Activated naive CD8-positive, alpha-beta T cell (primary cell): Measurements from ENCODE around the gene PRR16.

ENCODE experiments used
- H3K27ac Mint-ChIP-seq: one replicate; pipeline ENCODE4 v1.8.0; 2021; ENCODE audit warnings: mixed read lengths
- H3K27me3 Mint-ChIP-seq: one replicate; pipeline ENCODE4 v1.8.0; 2021; ENCODE audit warnings: mixed read lengths
- H3K36me3 Mint-ChIP-seq: one replicate; pipeline ENCODE4 v1.8.0; 2021; ENCODE audit warnings: mixed read lengths
- H3K4me1 Mint-ChIP-seq: one replicate; pipeline ENCODE4 v1.8.0; 2021; ENCODE audit warnings: low read depth, mixed read lengths
- H3K4me3 Mint-ChIP-seq: one replicate; pipeline ENCODE4 v1.8.0; 2021; ENCODE audit warnings: mild to moderate bottlenecking, mixed read lengths
- H3K9me3 Mint-ChIP-seq: one replicate; pipeline ENCODE4 v1.8.0; 2021; ENCODE audit warnings: low read depth, mixed read lengths

Gene PRR16

GRCh38 chr5:120479066-120479465, 15.0 kb downstream of the PRR16 start:
- H3K27me3 Mint-ChIP-seq, result no peaks in the 10 kb centered on the region
- H3K4me1 Mint-ChIP-seq, result no peaks in the 10 kb centered on the region
- H3K27ac Mint-ChIP-seq, result no peak overlapping the region
- H3K4me3 Mint-ChIP-seq, result no peak overlapping the region
- no peaks in the 10 kb centered on the region for H3K36me3 Mint-ChIP-seq
- no peaks in the 10 kb centered on the region for H3K9me3 Mint-ChIP-seq

DNA sequence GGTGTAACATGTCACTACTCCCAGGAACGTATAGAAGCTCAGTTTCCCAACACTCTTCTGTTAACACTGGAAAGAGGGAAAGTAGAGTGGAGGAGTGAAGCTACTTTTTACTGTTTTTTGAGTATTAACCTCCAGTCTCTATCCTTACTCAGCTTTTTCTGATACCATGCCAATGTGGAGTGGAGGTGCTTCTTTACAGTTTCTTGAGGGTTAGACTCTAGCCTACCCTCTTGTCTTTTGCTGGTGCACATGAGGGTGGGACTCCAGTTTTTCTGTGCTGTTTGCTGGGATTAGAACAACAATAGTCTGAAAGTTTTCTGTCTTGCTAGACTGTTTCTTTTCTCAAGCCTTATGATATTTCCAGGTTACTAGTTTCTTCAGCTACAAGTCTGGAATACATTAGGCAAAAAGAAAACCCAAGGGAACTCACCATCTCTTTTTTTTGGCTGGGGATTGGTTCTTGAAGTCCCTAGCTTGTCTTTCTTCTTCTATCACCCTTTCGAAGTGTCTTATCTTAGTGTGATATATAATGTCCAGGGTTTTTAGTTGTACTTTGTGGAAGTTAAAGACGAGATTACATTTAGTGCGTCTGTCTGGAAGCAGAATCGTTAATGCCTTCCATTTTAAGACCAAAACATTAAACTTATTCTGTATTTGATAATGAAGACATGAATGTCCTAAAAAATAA, 35.9 kb downstream of the PRR16 start:
- peaks cover 2% of the 10 kb centered on the region for H3K27me3 Mint-ChIP-seq

GRCh38 chr5:120502531-120502930, 38.4 kb downstream of the PRR16 start:
- H3K27me3 Mint-ChIP-seq, result peaks cover 2% of the 10 kb centered on the region
- no peak overlapping the region for H3K4me3 Mint-ChIP-seq
- H3K27ac Mint-ChIP-seq, result no peak overlapping the region
- no peaks in the 10 kb centered on the region for H3K36me3 Mint-ChIP-seq
- no peaks in the 10 kb centered on the region for H3K4me1 Mint-ChIP-seq
- H3K9me3 Mint-ChIP-seq, result peaks cover 11% of the 10 kb centered on the region

More for the DNA sequence above, 35.9 kb downstream of the PRR16 start:
- Mint-ChIP-seq H3K4me1 (no peaks in the 10 kb centered on the region), H3K4me3 (no peak overlapping the region), H3K9me3 (peaks cover 9% of the 10 kb centered on the region), H3K36me3 (no peaks in the 10 kb centered on the region), H3K27ac (no peak overlapping the region)

- Mint-ChIP-seq H3K4me1 (no peaks in the 10 kb centered on the region), H3K9me3 (peaks cover 11% of the 10 kb centered on the region), H3K27me3 (peaks cover 2% of the 10 kb centered on the region), H3K27ac (no peak overlapping the region), H3K36me3 (no peaks in the 10 kb centered on the region), H3K4me3 (no peak overlapping the region)
These were observed 39.2 kb downstream of the PRR16 start for GRCh38 chr5:120503341-120503740.

- no peaks in the 10 kb centered on the region for H3K36me3 Mint-ChIP-seq
- no peak overlapping the region for H3K27ac Mint-ChIP-seq
- no peaks in the 10 kb centered on the region for H3K4me1 Mint-ChIP-seq
- H3K9me3 Mint-ChIP-seq, result peaks cover 11% of the 10 kb centered on the region
- H3K4me3 Mint-ChIP-seq, result no peak overlapping the region
- H3K27me3 Mint-ChIP-seq, result peaks cover 2% of the 10 kb centered on the region
These were observed 40.0 kb downstream of the PRR16 start for GRCh38 chr5:120504057-120504456.

DNA sequence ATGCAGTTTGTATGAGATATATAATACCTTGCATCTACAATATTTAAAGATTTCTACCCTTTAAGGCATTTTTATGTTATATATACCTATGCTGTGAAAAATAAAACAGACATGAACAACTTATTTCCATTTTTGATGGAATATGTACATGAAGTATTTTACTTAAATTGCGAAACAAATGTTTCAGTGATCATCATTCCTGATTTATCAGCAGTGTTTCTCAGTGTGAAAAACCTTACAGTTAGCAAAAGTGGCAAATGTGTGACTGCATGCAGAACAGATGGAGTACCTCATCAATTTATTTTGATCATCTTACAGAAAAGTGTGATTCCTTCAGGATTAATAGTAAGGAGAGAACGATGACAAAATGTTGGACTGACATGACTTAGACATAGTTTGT, 43.1 kb downstream of the PRR16 start:
- Mint-ChIP-seq H3K36me3 (no peaks in the 10 kb centered on the region), H3K4me1 (no peaks in the 10 kb centered on the region), H3K9me3 (peaks cover 4% of the 10 kb centered on the region), H3K27me3 (no peaks in the 10 kb centered on the region), H3K4me3 (no peak overlapping the region), H3K27ac (no peak overlapping the region)

- H3K4me1 Mint-ChIP-seq, result no peaks in the 10 kb centered on the region
These were observed 43.8 kb downstream of the PRR16 start for GRCh38 chr5:120507800-120508463.

DNA sequence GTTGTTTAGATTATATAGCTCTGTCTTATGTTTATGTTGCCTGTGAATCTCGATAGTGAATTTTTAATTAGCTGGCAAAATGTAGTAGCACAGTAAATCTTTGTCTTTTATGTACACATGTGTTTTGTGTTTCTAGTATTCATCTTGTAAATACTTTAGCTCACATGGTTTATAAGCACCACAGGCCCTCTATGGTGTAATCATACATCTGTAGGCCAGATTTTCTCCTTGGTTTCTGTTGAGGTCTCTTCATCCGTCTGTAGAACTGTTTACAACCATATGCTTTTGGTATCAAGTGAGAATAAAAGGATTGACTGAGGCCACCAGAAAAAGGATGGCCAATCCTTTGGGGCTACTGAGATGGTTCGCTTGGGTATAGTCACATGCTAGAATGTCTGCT, 45.0 kb downstream of the PRR16 start:
- Mint-ChIP-seq H3K4me1 (no peaks in the 10 kb centered on the region), H3K36me3 (no peaks in the 10 kb centered on the region), H3K27me3 (no peaks in the 10 kb centered on the region), H3K4me3 (no peak overlapping the region), H3K27ac (no peak overlapping the region), H3K9me3 (peaks cover 4% of the 10 kb centered on the region)

More at GRCh38 chr5:120507800-120508463, 43.8 kb downstream of the PRR16 start:
- no peak overlapping the region for H3K27ac Mint-ChIP-seq
- no peaks in the 10 kb centered on the region for H3K27me3 Mint-ChIP-seq
- H3K4me3 Mint-ChIP-seq, result no peak overlapping the region
- no peaks in the 10 kb centered on the region for H3K36me3 Mint-ChIP-seq
- H3K9me3 Mint-ChIP-seq, result peaks cover 4% of the 10 kb centered on the region

- Mint-ChIP-seq H3K27me3 (no peaks in the 10 kb centered on the region), H3K27ac (no peak overlapping the region), H3K9me3 (peaks cover under 1% of the 10 kb centered on the region), H3K36me3 (no peaks in the 10 kb centered on the region), H3K4me1 (no peaks in the 10 kb centered on the region), H3K4me3 (no peak overlapping the region)
These were observed 46.1 kb downstream of the PRR16 start for GRCh38 chr5:120510098-120510637.

DNA sequence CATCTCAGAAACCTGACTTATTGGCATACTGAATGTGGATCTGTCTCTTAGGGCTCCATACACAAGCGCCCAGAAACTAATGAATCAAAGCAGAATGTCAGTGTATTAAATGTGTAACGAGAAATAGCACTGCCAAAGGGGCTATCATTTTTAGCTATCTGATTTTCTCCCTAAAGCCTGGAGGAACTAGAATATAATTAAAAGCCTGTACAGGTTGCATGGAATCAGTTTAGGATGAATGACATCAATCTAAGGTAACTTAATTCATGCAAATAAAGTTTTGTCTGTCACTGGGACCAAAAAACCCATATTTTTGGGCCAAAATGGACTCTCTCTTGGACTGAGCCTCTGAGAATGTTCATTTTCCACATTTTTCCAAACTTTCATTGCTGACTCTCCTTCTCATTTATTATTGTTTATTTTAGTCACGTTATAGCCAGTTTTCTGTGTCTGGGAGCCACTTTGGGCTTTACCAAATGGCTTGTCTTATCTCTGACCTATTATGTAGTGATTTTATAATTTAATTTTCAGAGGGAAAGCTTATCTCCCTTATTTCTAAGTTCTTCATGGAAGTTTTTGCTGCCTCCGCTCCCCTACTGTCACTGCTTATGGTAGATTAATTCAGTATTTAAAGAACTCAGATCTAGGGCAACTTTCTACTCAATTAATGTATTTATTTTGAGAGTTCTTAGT, 47.0 kb downstream of the PRR16 start:
- Mint-ChIP-seq H3K36me3 (no peaks in the 10 kb centered on the region), H3K4me3 (no peak overlapping the region), H3K27me3 (no peaks in the 10 kb centered on the region), H3K4me1 (no peaks in the 10 kb centered on the region), H3K9me3 (no peaks in the 10 kb centered on the region), H3K27ac (no peak overlapping the region)

GRCh38 chr5:120512068-120512467, 48.0 kb downstream of the PRR16 start:
- Mint-ChIP-seq H3K4me1 (no peaks in the 10 kb centered on the region), H3K36me3 (no peaks in the 10 kb centered on the region), H3K4me3 (no peak overlapping the region), H3K9me3 (no peaks in the 10 kb centered on the region), H3K27me3 (no peaks in the 10 kb centered on the region), H3K27ac (no peak overlapping the region)

DNA sequence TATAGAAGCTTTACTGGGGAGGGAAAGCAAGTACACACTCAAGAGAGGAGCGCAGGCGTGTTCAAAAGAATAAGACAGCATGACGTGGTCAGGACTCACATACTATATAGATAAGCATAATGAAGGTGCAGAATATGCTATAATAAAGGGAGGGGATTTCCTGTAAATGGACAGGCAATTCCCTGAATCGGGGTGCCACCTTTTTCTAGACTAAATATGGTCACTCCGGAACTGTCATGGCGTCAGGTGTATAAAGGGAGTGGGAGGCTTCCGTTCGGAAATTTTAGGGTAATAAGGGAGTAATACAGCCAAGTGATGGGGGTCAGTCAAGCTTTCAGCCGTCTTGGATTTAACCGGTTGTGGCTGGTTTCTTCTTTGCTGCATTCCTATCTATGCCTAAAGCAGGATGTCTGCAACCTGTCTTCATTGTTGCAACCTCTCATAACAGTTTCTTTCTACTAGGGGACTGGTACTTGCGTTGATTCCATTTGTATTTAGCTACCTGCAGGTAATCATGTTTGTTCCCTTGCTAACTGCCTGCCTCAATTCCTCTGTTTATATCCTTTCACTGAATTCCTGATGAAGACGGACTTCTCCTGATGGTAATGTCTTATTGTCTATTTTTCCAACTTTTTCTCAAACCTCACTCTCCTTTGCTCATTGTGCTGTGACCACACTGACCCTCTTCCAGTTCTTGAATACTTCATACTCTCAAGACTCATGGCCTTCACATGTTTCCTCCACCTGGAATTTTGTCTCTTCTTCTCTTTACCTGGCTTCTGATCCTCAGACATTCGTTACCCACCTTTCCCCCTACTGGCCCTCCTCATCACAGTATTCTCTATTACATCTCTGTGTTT, 48.9 kb downstream of the PRR16 start:
- Mint-ChIP-seq H3K9me3 (no peaks in the 10 kb centered on the region), H3K27me3 (no peaks in the 10 kb centered on the region), H3K4me1 (no peaks in the 10 kb centered on the region), H3K4me3 (no peak overlapping the region), H3K36me3 (no peaks in the 10 kb centered on the region), H3K27ac (no peak overlapping the region)

DNA sequence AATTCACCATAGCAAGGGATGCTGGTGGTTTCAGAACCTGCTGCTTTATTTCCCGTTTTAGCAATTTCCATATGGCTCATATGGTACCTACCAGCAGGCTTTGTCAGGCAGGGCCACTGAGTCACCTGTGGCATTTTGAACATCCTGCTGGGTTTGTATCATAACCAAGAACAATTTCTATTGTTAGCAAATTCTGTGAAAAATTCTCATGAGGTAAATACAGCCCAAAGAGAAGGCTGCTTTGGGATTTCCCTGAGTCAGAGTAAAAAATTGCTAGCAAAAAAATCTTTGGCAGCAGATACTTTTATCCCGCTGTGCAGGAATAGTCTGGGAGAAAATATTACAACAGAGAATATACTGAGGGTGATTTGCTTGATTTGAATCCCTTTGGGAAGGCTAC, 52.7 kb downstream of the PRR16 start:
- Mint-ChIP-seq H3K4me3 (no peak overlapping the region), H3K36me3 (no peaks in the 10 kb centered on the region), H3K27me3 (no peaks in the 10 kb centered on the region), H3K4me1 (no peaks in the 10 kb centered on the region), H3K9me3 (no peaks in the 10 kb centered on the region), H3K27ac (no peak overlapping the region)

DNA sequence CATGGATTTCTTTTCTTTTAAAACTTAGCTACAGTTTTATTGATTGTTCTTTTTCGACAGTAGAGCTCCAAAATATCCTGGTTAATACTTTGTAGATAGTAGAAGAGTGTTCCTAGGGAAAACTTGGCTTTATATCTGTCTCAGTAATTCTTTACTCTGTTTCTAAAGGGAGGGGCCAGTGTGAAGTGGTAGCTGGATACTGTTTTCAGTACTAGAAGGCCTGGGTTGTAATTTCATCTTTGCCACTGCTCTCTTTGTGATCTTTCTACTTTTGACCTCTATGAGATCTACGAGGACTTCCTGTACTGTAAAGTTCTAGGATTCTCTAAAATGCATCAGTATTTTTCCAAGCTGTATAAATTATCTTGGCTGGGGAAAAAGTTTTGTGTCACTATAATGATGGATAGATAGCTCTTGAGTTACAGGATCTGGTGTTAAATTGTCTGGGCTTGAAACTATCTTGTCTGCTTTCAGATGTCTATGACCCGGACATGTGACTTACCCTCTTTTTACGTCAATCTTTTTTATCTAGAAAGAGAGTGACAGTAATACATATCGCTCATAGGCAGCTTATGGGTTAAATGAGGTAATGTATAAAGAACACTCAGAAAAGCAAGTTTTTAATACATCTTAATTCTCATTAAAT, 53.6 kb downstream of the PRR16 start:
- Mint-ChIP-seq H3K9me3 (no peaks in the 10 kb centered on the region), H3K27me3 (no peaks in the 10 kb centered on the region), H3K36me3 (no peaks in the 10 kb centered on the region), H3K27ac (no peak overlapping the region), H3K4me1 (no peaks in the 10 kb centered on the region), H3K4me3 (no peak overlapping the region)
